Measurements from ENCODE around the gene CENPP. TPM values are rescaled to one million over a fixed set of nuclear protein-coding genes. Genes with fewer than 3 reads are reported as not detected.

CENPP gene
- total and polyA plus RNA-seq, 2 donors from 2014 or later: 1.2 to 4.2 TPM

GRCh38 chr9:92631452-92632343, 305.9 kb downstream of the CENPP start:
- Histone ChIP-seq H3K36me3 (ENCODE audit: control insufficient read depth in 2 of 3, insufficient read depth in 3 of 3, low read length in 3 of 3) (peaks cover 0 to 38% (median 10%) of the 10 kb centered on the region in 3 donors), H3K9me3 (ENCODE audit: control insufficient read depth in 2 of 3, insufficient read depth in 1 of 3, low read length in 3 of 3) (no peaks in the 10 kb centered on the region), H3K27ac (ENCODE audit: low read depth in 2 of 2, low read length in 2 of 2) (no peak overlapping the region), H3K9ac (ENCODE audit: low read length in 3 of 3) (no peak overlapping the region), H3K4me1 (ENCODE audit: control insufficient read depth in 2 of 3, insufficient read depth in 2 of 3, low read depth in 1 of 3, low read length in 3 of 3) (peaks cover 0 to 3% (median 0%) of the 10 kb centered on the region in 3 donors), H3K4me3 (ENCODE audit: low read length in 3 of 3) (no peak overlapping the region), H3K27me3 (ENCODE audit: control insufficient read depth, insufficient read depth, low read length) (no peaks in the 10 kb centered on the region)
- intact Hi-C loops (cut with DNase I): loop anchor here (10.0 kb wide), 2 partner anchors 297 to 497 kb away; no protein-coding TSS in a partner anchor
- FAIRE-seq (no peak), DNase-seq (no peak)
- TF ChIP-seq CTCF (IDR thresholded peaks at IDR 0.05; ENCODE audit: borderline replicate concordance, extremely low read depth, insufficient read depth): no peak

DNA sequence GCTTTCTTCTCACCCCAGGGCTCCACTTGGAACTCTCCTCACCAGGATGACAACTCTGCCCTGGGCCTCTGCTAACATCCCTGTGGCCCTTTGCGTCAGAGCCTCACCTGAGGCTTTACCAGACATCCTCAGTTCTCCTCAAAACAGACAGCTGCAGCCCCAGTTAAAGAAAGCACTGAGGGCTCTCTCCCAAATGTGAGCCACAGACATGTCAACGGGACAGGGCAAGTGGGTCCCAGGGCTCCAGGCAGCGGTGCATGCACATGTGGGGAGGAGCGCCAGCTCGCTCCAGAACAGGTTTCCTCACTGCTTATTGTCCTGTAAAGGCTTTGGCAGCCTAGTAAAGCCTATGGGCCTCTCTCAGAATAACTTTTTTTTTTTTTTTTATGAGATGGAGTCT, 306.9 kb downstream of the CENPP start:
- Histone ChIP-seq H3K4me3 (ENCODE audit: low read length in 3 of 3) (no peak overlapping the region), H3K4me1 (ENCODE audit: control insufficient read depth in 2 of 3, insufficient read depth in 2 of 3, low read depth in 1 of 3, low read length in 3 of 3) (peaks cover 0 to 3% (median 0%) of the 10 kb centered on the region in 3 donors), H3K9ac (ENCODE audit: low read length in 3 of 3) (no peak overlapping the region), H3K9me3 (ENCODE audit: control insufficient read depth in 2 of 3, insufficient read depth in 1 of 3, low read length in 3 of 3) (no peaks in the 10 kb centered on the region), H3K36me3 (ENCODE audit: control insufficient read depth in 2 of 3, insufficient read depth in 3 of 3, low read length in 3 of 3) (peaks cover 0 to 44% (median 10%) of the 10 kb centered on the region in 3 donors), H3K27ac (ENCODE audit: low read depth in 2 of 2, low read length in 2 of 2) (no peak overlapping the region), H3K27me3 (ENCODE audit: control insufficient read depth, insufficient read depth, low read length) (no peaks in the 10 kb centered on the region)
- DNase-seq (peak in 1 of 5 donors; percentile 13), FAIRE-seq (no peak)
- TF ChIP-seq CTCF (IDR thresholded peaks at IDR 0.05; ENCODE audit: borderline replicate concordance, extremely low read depth, insufficient read depth): no peak
- intact Hi-C loops (cut with DNase I): loop anchor here (10.0 kb wide), 2 partner anchors 298 to 498 kb away; no protein-coding TSS in a partner anchor

GRCh38 chr9:92633614-92634278, 308.0 kb downstream of the CENPP start:
- DNase-seq: peak in 1 of 5 donors; percentile 23
- no peak for FAIRE-seq
- no peaks in the 10 kb centered on the region for H3K9me3 ChIP-seq (ENCODE audit: control insufficient read depth in 2 of 3, insufficient read depth in 1 of 3, low read length in 3 of 3)
- H3K27ac ChIP-seq (ENCODE audit: low read depth in 2 of 2, low read length in 2 of 2): no peak overlapping the region
- H3K27me3 ChIP-seq (ENCODE audit: control insufficient read depth, insufficient read depth, low read length): no peaks in the 10 kb centered on the region
- H3K9ac ChIP-seq (ENCODE audit: low read length in 3 of 3): no peak overlapping the region
- peaks cover 0 to 47% (median 10%) of the 10 kb centered on the region in 3 donors for H3K36me3 ChIP-seq (ENCODE audit: control insufficient read depth in 2 of 3, insufficient read depth in 3 of 3, low read length in 3 of 3)
- H3K4me3 ChIP-seq (ENCODE audit: low read length in 3 of 3): no peak overlapping the region
- no peak for TF ChIP-seq CTCF (IDR thresholded peaks at IDR 0.05; ENCODE audit: borderline replicate concordance, extremely low read depth, insufficient read depth)
- peaks cover 0 to 3% (median 0%) of the 10 kb centered on the region in 3 donors for H3K4me1 ChIP-seq (ENCODE audit: control insufficient read depth in 2 of 3, insufficient read depth in 2 of 3, low read depth in 1 of 3, low read length in 3 of 3)
- intact Hi-C loops (cut with DNase I): loop anchor here (10.0 kb wide), 2 partner anchors 299 to 499 kb away; no protein-coding TSS in a partner anchor

All from kidney (tissue), 14 donors.